Right lobe of liver (tissue), 4 donors: ENCODE measurements around the gene SERPIND1.

ENCODE experiments used
- POLR2A ChIP-seq: fragments of 450-650 bp; IDR thresholded peaks from one replicate; pipeline ENCODE4 v1.6.1; 2017; ENCODE audit warnings: antibody characterized with exemption, mild to moderate bottlenecking
- TF ChIP-seq, protein P1 (sequence below), 4 donors: fragments of 200-600 bp in 3 of 4; fragments of 450-650 bp in 1 of 4; IDR thresholded peaks; one replicate each; pipeline versions ENCODE4 v1.5.1 to v1.8.0; 2016 to 2022; ENCODE audit warnings: antibody characterized with exemption in 4 of 4, mild to moderate bottlenecking in 2 of 4
- donor health status: DM: no; HTN: no; CAD: no.
- donor health status: DM: no; HTN: no; CAD: no.
- donor health status: DM: no; HTN: yes; CAD: no.

DNA sequence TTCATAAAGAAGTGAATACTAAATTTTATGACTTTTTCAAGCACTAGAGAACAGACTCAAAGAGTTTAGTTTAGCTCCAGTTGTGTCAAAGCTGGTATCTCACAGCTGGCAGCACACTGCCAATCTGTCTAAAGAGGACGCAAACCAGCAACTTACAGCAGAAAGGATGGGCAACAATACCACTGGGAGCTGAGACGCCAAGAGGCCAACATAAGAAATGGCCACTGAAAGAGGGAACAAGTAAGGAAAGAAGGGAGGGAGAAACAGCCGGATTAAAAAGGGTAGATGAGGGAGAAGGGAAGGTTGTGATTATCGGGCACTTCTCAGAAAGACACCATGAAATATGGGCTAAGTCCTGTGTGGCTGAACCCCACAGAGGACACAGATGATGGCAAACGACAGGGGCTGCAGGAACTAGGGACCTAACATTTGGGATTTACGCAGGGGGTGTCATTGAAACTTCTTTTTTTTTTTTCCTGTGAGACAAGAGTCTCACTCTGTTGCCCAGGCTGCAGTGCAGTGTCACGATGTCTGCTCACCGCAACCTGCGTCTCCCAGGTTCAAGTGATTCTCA, 41.7 kb downstream of the SERPIND1 start:
- TF ChIP-seq, protein P1, sequence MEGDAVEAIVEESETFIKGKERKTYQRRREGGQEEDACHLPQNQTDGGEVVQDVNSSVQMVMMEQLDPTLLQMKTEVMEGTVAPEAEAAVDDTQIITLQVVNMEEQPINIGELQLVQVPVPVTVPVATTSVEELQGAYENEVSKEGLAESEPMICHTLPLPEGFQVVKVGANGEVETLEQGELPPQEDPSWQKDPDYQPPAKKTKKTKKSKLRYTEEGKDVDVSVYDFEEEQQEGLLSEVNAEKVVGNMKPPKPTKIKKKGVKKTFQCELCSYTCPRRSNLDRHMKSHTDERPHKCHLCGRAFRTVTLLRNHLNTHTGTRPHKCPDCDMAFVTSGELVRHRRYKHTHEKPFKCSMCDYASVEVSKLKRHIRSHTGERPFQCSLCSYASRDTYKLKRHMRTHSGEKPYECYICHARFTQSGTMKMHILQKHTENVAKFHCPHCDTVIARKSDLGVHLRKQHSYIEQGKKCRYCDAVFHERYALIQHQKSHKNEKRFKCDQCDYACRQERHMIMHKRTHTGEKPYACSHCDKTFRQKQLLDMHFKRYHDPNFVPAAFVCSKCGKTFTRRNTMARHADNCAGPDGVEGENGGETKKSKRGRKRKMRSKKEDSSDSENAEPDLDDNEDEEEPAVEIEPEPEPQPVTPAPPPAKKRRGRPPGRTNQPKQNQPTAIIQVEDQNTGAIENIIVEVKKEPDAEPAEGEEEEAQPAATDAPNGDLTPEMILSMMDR (IDR thresholded peaks at IDR 0.05) = no peak
- TF ChIP-seq POLR2A = no peak
